Lower leg skin (tissue), 3 donors: ENCODE results near the gene KCNMB2.

Source experiments
- POLR2A ChIP-seq, 2 donors: fragments of 450-650 bp; IDR thresholded peaks; one replicate each; pipeline ENCODE4 v1.6.1; 2016 to 2017; ENCODE audit warnings: antibody characterized with exemption in 2 of 2, mild to moderate bottlenecking in 1 of 2, moderate library complexity in 1 of 2
- TF ChIP-seq, protein P1 (sequence below), 3 donors: fragments of 450-650 bp; IDR thresholded peaks; one replicate each; pipeline ENCODE4 v1.5.1; 2016; ENCODE audit warnings: antibody characterized with exemption in 3 of 3, mild to moderate bottlenecking in 3 of 3, moderate library complexity in 2 of 3

DNA sequence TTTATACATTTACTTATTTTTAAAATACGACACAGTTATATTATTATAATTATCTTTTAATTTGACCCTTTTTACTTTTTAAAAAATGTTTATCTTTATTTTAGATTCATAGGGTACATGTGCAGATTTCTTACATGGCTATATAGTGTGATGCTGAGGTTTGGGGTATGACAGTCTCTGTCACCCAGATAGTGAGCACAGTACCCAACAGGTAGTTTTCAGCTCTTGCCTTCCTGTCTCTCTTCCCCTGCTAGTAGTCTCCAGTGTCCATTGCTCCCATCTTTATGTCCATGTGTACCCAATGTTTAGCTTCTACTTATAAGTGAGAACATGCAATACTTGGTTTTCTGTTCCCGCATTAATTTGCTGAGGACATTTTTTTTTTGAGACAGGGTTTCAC is 21.8 kb upstream of the KCNMB2 start:
- TF ChIP-seq, protein P1, sequence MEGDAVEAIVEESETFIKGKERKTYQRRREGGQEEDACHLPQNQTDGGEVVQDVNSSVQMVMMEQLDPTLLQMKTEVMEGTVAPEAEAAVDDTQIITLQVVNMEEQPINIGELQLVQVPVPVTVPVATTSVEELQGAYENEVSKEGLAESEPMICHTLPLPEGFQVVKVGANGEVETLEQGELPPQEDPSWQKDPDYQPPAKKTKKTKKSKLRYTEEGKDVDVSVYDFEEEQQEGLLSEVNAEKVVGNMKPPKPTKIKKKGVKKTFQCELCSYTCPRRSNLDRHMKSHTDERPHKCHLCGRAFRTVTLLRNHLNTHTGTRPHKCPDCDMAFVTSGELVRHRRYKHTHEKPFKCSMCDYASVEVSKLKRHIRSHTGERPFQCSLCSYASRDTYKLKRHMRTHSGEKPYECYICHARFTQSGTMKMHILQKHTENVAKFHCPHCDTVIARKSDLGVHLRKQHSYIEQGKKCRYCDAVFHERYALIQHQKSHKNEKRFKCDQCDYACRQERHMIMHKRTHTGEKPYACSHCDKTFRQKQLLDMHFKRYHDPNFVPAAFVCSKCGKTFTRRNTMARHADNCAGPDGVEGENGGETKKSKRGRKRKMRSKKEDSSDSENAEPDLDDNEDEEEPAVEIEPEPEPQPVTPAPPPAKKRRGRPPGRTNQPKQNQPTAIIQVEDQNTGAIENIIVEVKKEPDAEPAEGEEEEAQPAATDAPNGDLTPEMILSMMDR (IDR thresholded peaks at IDR 0.05), result no peak
- no peak for TF ChIP-seq POLR2A (IDR thresholded peaks at IDR 0.05)
